ENCODE measurements around the gene USP7. TPM values are rescaled to one million over a fixed set of nuclear protein-coding genes. Genes with fewer than 3 reads are reported as not detected.
"Not testable (repeated sequence)": the region's sequence is repeated elsewhere in the genome, so short reads cannot be mapped to it uniquely, and the experiment has no call there.

USP7 gene
- total and polyA plus RNA-seq, 8 donors = 70.4 to 159 (median 119) TPM

DNA sequence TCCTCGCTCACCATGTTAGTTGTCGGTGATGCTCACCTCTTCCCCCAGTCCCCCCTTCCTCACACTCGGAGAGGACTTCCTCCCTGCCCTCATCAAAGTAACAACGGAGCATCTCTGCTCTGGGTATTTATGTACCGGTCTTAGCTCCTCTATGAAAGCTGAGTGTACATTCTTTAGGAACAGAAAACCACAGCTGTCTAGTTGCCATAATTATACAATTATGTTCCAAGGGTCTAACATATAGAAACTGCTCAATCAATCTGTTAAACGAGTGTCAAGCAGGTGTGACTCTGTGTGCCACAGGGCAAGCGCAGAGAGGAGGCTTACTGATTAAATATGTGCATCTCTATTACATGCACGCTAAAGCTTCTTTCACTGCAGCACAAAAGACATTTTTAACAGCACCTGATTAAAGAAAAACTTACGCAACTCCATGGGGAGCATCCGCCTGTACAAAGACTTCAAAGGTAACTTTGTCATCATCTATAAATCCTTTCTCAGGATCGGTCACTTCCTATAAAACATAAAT, 43.7 kb downstream of the USP7 start:
- H3K27me3 ChIP-seq = no peaks in the 10 kb centered on the region
- TF ChIP-seq, protein P1, sequence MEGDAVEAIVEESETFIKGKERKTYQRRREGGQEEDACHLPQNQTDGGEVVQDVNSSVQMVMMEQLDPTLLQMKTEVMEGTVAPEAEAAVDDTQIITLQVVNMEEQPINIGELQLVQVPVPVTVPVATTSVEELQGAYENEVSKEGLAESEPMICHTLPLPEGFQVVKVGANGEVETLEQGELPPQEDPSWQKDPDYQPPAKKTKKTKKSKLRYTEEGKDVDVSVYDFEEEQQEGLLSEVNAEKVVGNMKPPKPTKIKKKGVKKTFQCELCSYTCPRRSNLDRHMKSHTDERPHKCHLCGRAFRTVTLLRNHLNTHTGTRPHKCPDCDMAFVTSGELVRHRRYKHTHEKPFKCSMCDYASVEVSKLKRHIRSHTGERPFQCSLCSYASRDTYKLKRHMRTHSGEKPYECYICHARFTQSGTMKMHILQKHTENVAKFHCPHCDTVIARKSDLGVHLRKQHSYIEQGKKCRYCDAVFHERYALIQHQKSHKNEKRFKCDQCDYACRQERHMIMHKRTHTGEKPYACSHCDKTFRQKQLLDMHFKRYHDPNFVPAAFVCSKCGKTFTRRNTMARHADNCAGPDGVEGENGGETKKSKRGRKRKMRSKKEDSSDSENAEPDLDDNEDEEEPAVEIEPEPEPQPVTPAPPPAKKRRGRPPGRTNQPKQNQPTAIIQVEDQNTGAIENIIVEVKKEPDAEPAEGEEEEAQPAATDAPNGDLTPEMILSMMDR (IDR thresholded peaks at IDR 0.05) = no peak
- ATAC-seq (no peak), DNase-seq (no peak)
- peaks cover under 1 to 87% of the 10 kb centered on the region in 2 donors for H3K36me3 ChIP-seq
- peaks cover 0 to 4% of the 10 kb centered on the region in 2 donors for H3K4me1 ChIP-seq
- H3K27ac ChIP-seq = no peak overlapping the region
- no peak overlapping the region for H3K4me3 ChIP-seq
- H3K9me3 ChIP-seq = no peaks in the 10 kb centered on the region
- intact Hi-C loops (cut with DNase I) = no loop called here

DNA sequence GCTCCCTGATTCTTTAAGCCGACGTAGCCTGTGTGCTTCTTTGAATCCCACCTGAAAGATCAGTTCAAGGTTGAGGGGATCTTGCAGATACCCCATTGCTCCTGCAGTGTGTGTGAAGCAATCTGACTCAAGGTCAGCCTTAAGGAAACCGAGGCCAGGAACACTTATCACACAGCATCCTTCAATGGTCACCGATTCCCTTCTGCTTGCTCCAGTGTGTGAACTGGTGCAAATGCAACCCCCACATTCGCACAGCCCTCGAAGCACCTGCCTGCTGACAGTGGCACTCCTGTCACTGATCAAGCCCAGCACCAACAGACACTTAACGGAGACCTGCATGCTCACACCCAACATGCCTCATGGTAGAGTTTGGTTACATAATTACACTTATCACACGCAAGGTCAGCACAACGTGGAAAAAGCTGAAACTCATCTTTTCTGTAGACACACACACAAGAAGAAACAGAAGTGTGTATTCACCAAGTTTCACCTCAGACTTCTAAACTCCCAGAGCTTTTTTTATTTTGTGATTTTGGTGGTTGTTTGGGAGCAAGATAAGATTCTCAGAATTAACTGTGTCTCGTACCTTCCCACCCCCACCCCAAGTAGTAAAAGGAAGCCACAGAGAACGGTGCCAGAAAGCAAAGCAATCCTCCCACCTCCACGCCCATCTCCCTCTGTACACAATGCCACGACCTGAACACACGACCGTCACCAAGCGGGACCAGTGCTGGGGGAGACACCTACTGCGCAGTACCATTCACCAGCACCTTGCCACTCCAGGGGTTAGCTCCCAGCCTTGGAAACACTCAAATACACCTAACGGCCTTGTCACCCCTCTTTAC, 44.4 kb downstream of the USP7 start:
- Histone ChIP-seq H3K4me1 (peaks cover 0 to 4% of the 10 kb centered on the region in 2 donors), H3K9me3 (no peaks in the 10 kb centered on the region), H3K27me3 (no peaks in the 10 kb centered on the region), H3K36me3 (peaks cover 4 to 94% of the 10 kb centered on the region in 2 donors), H3K4me3 (no peak overlapping the region), H3K27ac (no peak overlapping the region)
- TF ChIP-seq, protein P1 (IDR thresholded peaks at IDR 0.05) = no peak
- DNase-seq (no peak), ATAC-seq (no peak)
- intact Hi-C loops (cut with DNase I) = no loop called here

DNA sequence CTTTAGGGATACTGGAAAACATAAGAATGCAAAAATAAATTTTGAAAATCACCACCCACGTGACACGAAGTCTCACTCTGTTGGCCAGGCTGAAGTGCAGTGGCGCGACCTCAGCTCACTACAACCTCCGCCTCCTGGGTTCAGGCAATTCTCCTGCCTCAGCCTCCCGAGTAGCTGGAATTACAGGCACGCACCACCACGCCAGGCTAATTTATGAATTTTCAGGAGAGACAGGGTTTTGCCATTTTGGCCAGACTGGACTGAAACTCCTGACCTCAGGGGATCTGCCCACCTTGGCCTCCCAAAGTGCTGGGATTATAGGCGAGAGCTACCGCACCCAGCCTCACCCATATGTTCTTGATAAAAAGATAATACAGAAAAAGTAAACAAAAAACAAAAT, 46.4 kb downstream of the USP7 start:
- intact Hi-C loops (cut with DNase I); ATAC-seq; H3K4me1 ChIP-seq; H3K27me3 ChIP-seq; H3K4me3 ChIP-seq; H3K27ac ChIP-seq; H3K9me3 ChIP-seq; DNase-seq: not testable (repeated sequence)
- H3K36me3 ChIP-seq = peaks cover 4 to 100% of the 10 kb centered on the region in 2 donors

DNA sequence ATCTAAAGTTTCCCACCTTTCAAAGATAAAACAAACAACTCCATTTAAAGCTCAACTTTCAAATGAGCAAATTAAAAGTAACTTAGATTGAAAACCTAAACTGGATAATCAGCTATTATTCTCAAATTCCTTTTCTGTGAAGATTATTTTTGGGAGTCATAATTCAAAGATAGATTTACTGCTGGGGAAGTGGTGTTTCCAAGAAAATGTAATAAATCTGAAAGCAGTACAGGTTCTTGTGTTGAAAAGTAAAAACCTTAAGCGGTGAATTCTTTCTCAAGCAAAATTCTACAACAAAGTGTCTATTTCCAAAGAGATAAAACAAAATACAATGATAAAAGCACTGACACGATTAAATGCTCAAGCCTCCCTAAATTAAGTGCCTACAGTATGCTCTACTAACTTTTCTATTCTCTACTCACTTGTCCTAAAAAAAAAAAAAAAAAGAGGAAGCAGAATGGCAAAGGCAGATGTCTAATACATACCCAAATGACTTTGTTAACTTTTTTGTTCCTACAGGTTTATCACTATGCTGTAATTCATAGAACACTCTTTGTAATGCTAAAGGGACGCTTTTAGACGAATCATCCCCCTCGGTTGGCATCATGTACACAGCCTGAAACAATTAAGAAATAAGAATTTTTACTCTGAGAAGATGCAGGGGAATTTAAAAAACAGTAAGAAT, 47.0 kb downstream of the USP7 start:
- intact Hi-C loops (cut with DNase I) = no loop called here
- no peak for ATAC-seq
- Histone ChIP-seq H3K36me3 (peaks cover 4 to 100% of the 10 kb centered on the region in 2 donors), H3K9me3 (no peaks in the 10 kb centered on the region), H3K4me3 (no peak overlapping the region), H3K27me3 (no peaks in the 10 kb centered on the region), H3K4me1 (no peaks in the 10 kb centered on the region), H3K27ac (no peak overlapping the region)
- DNase-seq = no peak
- TF ChIP-seq, protein P1 (IDR thresholded peaks at IDR 0.05) = no peak

DNA sequence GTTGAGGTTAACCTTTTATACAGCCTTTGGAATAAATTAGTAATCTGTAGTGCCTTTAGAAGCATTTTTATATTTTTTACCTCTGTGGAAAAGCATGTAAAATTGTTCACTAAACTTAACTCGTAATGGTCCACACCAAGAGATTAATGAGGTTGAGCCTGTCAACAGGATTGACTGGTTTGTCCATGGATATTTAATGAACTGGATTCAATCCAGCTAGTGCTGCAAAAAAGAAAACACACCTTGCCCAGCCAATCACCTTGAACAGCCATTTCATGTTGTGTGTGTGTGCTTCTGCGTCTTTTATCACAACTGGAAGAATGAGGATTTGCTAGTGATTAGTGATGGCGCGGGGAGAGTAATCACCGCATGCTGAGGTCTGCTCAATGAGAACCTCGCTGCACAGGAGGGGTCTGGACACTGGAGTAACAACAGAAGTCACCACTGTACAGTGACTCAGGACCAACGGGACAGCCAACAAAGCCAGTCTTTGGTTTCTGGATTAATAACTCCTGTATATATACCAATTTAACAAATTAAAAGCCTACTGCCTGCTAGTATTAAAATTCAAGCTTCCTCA, 47.9 kb downstream of the USP7 start:
- no peaks in the 10 kb centered on the region for H3K27me3 ChIP-seq
- no peaks in the 10 kb centered on the region for H3K4me1 ChIP-seq
- no peak overlapping the region for H3K27ac ChIP-seq
- peaks cover 4 to 100% of the 10 kb centered on the region in 2 donors for H3K36me3 ChIP-seq
- ATAC-seq (no peak), DNase-seq (no peak)
- no peak overlapping the region for H3K4me3 ChIP-seq
- TF ChIP-seq, protein P1 (IDR thresholded peaks at IDR 0.05) = no peak
- intact Hi-C loops (cut with DNase I) = no loop called here
- no peaks in the 10 kb centered on the region for H3K9me3 ChIP-seq
